ENCODE results near the gene EIF5A2.
A peak's percentile ranks its signal among the peaks of the same experiment; 100 is the strongest.

The EIF5A2 gene

GRCh38 chr3:170910542-170910941, 2.1 kb upstream of the EIF5A2 start:
- Histone ChIP-seq H3K27me3 (replicated peaks in 2 of 5; ENCODE audit: control insufficient read depth in 4 of 5, insufficient read depth in 5 of 5, low read length in 4 of 5) (peaks cover 0 to 7% (median 0%) of the 10 kb centered on the region in 5 experiments), H3K4me3 (ENCODE audit: control insufficient read depth in 1 of 7, extremely low read depth in 1 of 7, insufficient read depth in 4 of 7, low read depth in 2 of 7, low read length in 6 of 7) (no peak overlapping the region), H3K4me1 (ENCODE audit: control extremely low read depth in 1 of 4, control insufficient read depth in 4 of 4, insufficient read depth in 4 of 4, low read length in 3 of 4) (peaks cover 5 to 12% (median 9%) of the 10 kb centered on the region in 4 experiments), H3K9me3 (ENCODE audit: control extremely low read depth in 1 of 5, control insufficient read depth in 4 of 5, insufficient read depth in 2 of 5, low read depth in 1 of 5, low read length in 4 of 5) (peaks cover 0 to 21% (median 14%) of the 10 kb centered on the region in 5 experiments), H3K36me3 (ENCODE audit: control insufficient read depth in 4 of 4, insufficient read depth in 4 of 4, low read length in 3 of 4) (no peaks in the 10 kb centered on the region), H3K27ac (ENCODE audit: insufficient read depth in 1 of 2, low read depth in 1 of 2, low read length in 2 of 2, poor library complexity in 1 of 2, severe bottlenecking in 2 of 2) (no peak overlapping the region)
- ChIA-PET CTCF (interaction anchor here (0.5 kb wide), 1 partner anchor 58 kb away, joined by 3 read pairs; no protein-coding TSS in a partner anchor), POLR2A (no interaction called here)
- no peak for DNase-seq

GRCh38 chr3:170909129-170909903, 879 bp upstream of the EIF5A2 start:
- Histone ChIP-seq H3K36me3 (ENCODE audit: control insufficient read depth in 4 of 4, insufficient read depth in 4 of 4, low read length in 3 of 4) (no peaks in the 10 kb centered on the region), H3K9me3 (ENCODE audit: control extremely low read depth in 1 of 5, control insufficient read depth in 4 of 5, insufficient read depth in 2 of 5, low read depth in 1 of 5, low read length in 4 of 5) (peaks cover 0 to 21% (median 14%) of the 10 kb centered on the region in 5 experiments), H3K27ac (ENCODE audit: insufficient read depth in 1 of 2, low read depth in 1 of 2, low read length in 2 of 2, poor library complexity in 1 of 2, severe bottlenecking in 2 of 2) (no peak overlapping the region), H3K4me3 (ENCODE audit: control insufficient read depth in 1 of 7, extremely low read depth in 1 of 7, insufficient read depth in 4 of 7, low read depth in 2 of 7, low read length in 6 of 7) (peak overlapping the region in 1 of 7 experiments; percentile 33), H3K27me3 (replicated peaks in 2 of 5; ENCODE audit: control insufficient read depth in 4 of 5, insufficient read depth in 5 of 5, low read length in 4 of 5) (peaks cover 0 to 7% (median 0%) of the 10 kb centered on the region in 5 experiments), H3K4me1 (ENCODE audit: control extremely low read depth in 1 of 4, control insufficient read depth in 4 of 4, insufficient read depth in 4 of 4, low read length in 3 of 4) (peaks cover 5 to 12% (median 9%) of the 10 kb centered on the region in 4 experiments)
- POLR2A ChIA-PET: no interaction called here
- CTCF ChIA-PET: interaction anchor here (1.2 kb wide), 1 partner anchor 38 kb away, joined by 4 read pairs; no protein-coding TSS in a partner anchor
- DNase-seq: peak; percentile 24 to 40 (median 33)
- WGBS (ENCODE audit: insufficient coverage): 95% methylated on average over 13 of the region's 17 CpGs

DNA sequence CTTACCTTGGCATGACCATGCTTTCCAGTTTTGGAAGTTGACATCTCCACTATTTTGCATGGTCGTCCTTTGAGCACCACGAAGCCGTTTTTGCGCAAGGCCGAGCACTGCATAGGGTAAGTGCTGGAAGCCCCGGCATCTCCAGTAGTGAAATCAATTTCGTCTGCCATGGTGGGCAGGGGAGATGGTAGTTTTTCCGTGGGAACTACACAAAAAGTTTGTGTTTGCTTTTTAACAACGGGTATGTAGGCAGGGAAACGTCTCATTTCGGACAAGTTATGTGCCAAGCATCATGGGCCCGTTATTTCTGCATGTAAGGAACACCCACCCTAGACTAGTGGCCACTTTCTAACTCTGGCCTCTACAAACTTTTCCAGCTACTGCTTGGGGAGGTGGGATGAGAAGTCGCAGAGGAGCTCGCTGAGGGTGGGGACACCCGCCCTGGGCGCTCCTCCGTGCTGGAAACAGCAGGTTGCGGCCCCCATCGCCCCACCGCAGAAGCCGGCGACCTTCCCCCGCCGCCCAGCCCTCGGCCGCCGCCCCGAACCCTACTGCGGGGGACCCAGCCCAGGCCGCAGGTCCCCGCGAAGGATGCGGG, 701 bp downstream of the EIF5A2 start:
- 6% methylated on average over 29 of the region's 33 CpGs for WGBS (ENCODE audit: insufficient coverage)
- H3K4me3 ChIP-seq (ENCODE audit: control insufficient read depth in 1 of 7, extremely low read depth in 1 of 7, insufficient read depth in 4 of 7, low read depth in 2 of 7, low read length in 6 of 7): peak overlapping the region; percentile 38 to 86 (median 72)
- H3K36me3 ChIP-seq (ENCODE audit: control insufficient read depth in 4 of 4, insufficient read depth in 4 of 4, low read length in 3 of 4): no peaks in the 10 kb centered on the region
- CTCF ChIA-PET: no interaction called here
- peaks cover 5 to 12% (median 9%) of the 10 kb centered on the region in 4 experiments for H3K4me1 ChIP-seq (ENCODE audit: control extremely low read depth in 1 of 4, control insufficient read depth in 4 of 4, insufficient read depth in 4 of 4, low read length in 3 of 4)
- H3K27me3 ChIP-seq (replicated peaks in 2 of 5; ENCODE audit: control insufficient read depth in 4 of 5, insufficient read depth in 5 of 5, low read length in 4 of 5): peaks cover 0 to 7% (median 0%) of the 10 kb centered on the region in 5 experiments
- POLR2A ChIA-PET: no interaction called here
- H3K27ac ChIP-seq (ENCODE audit: insufficient read depth in 1 of 2, low read depth in 1 of 2, low read length in 2 of 2, poor library complexity in 1 of 2, severe bottlenecking in 2 of 2): peak overlapping the region in 1 of 2 experiments; percentile 31
- DNase-seq: peak in 2 of 3 donors; percentile 31 to 54
- H3K9me3 ChIP-seq (ENCODE audit: control extremely low read depth in 1 of 5, control insufficient read depth in 4 of 5, insufficient read depth in 2 of 5, low read depth in 1 of 5, low read length in 4 of 5): peaks cover 1 to 21% (median 14%) of the 10 kb centered on the region in 5 experiments

GRCh38 chr3:170905862-170906261, 2.6 kb downstream of the EIF5A2 start:
- peaks cover 1 to 17% (median 11%) of the 10 kb centered on the region in 5 experiments for H3K9me3 ChIP-seq (ENCODE audit: control extremely low read depth in 1 of 5, control insufficient read depth in 4 of 5, insufficient read depth in 2 of 5, low read depth in 1 of 5, low read length in 4 of 5)
- ChIA-PET POLR2A (no interaction called here), CTCF (no interaction called here)
- no peak overlapping the region for H3K27ac ChIP-seq (ENCODE audit: insufficient read depth in 1 of 2, low read depth in 1 of 2, low read length in 2 of 2, poor library complexity in 1 of 2, severe bottlenecking in 2 of 2)
- peaks cover 0 to 5% (median 0%) of the 10 kb centered on the region in 5 experiments for H3K27me3 ChIP-seq (replicated peaks in 2 of 5; ENCODE audit: control insufficient read depth in 4 of 5, insufficient read depth in 5 of 5, low read length in 4 of 5)
- DNase-seq: no peak
- H3K4me1 ChIP-seq (ENCODE audit: control extremely low read depth in 1 of 4, control insufficient read depth in 4 of 4, insufficient read depth in 4 of 4, low read length in 3 of 4): peaks cover 5 to 12% (median 9%) of the 10 kb centered on the region in 4 experiments
- no peak overlapping the region for H3K4me3 ChIP-seq (ENCODE audit: control insufficient read depth in 1 of 7, extremely low read depth in 1 of 7, insufficient read depth in 4 of 7, low read depth in 2 of 7, low read length in 6 of 7)
- no CpG with 5 or more reads among the region's 2 CpGs for WGBS (ENCODE audit: insufficient coverage)
- no peaks in the 10 kb centered on the region for H3K36me3 ChIP-seq (ENCODE audit: control insufficient read depth in 4 of 4, insufficient read depth in 4 of 4, low read length in 3 of 4)

DNA sequence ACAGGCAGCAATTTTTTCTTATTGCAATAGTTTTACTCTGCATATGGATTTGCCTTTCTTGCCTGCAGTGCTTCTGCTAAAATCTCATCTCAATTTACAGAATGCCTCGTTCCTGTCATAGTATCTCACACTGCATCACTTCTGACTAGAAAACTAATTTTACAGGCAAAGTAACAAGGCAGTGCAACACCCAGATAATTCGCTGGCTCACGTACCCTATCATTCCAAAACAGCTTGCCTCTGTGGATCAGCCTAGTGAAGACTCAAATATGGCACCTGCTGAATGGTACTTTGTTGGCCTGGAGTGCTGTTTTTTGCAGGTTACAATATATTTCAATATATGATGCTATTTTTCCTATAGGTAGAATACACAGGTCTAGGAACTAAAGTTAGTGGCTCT, 5.3 kb downstream of the EIF5A2 start:
- Histone ChIP-seq H3K36me3 (ENCODE audit: control insufficient read depth in 4 of 4, insufficient read depth in 4 of 4, low read length in 3 of 4) (no peaks in the 10 kb centered on the region), H3K27ac (ENCODE audit: insufficient read depth in 1 of 2, low read depth in 1 of 2, low read length in 2 of 2, poor library complexity in 1 of 2, severe bottlenecking in 2 of 2) (no peak overlapping the region), H3K27me3 (replicated peaks in 2 of 5; ENCODE audit: control insufficient read depth in 4 of 5, insufficient read depth in 5 of 5, low read length in 4 of 5) (peaks cover 0 to 5% (median 0%) of the 10 kb centered on the region in 5 experiments), H3K4me3 (ENCODE audit: control insufficient read depth in 1 of 7, extremely low read depth in 1 of 7, insufficient read depth in 4 of 7, low read depth in 2 of 7, low read length in 6 of 7) (no peak overlapping the region), H3K4me1 (ENCODE audit: control extremely low read depth in 1 of 4, control insufficient read depth in 4 of 4, insufficient read depth in 4 of 4, low read length in 3 of 4) (peaks cover 5 to 10% (median 8%) of the 10 kb centered on the region in 4 experiments), H3K9me3 (ENCODE audit: control extremely low read depth in 1 of 5, control insufficient read depth in 4 of 5, insufficient read depth in 2 of 5, low read depth in 1 of 5, low read length in 4 of 5) (peaks cover 0 to 1% (median 0%) of the 10 kb centered on the region in 5 experiments)
- WGBS (ENCODE audit: insufficient coverage): 90% methylated on average over 2 of the region's 3 CpGs
- DNase-seq: peak in 1 of 3 donors; percentile 21
- CTCF ChIA-PET: no interaction called here
- POLR2A ChIA-PET: no interaction called here

GRCh38 chr3:170899455-170899854, 9.0 kb downstream of the EIF5A2 start:
- H3K27ac ChIP-seq (ENCODE audit: insufficient read depth in 1 of 2, low read depth in 1 of 2, low read length in 2 of 2, poor library complexity in 1 of 2, severe bottlenecking in 2 of 2): no peak overlapping the region
- H3K36me3 ChIP-seq (ENCODE audit: control insufficient read depth in 4 of 4, insufficient read depth in 4 of 4, low read length in 3 of 4): peaks cover 0 to 2% (median 0%) of the 10 kb centered on the region in 4 experiments
- ChIA-PET POLR2A (no interaction called here), CTCF (no interaction called here)
- DNase-seq: no peak
- peaks cover 0 to 5% (median 0%) of the 10 kb centered on the region in 5 experiments for H3K9me3 ChIP-seq (ENCODE audit: control extremely low read depth in 1 of 5, control insufficient read depth in 4 of 5, insufficient read depth in 2 of 5, low read depth in 1 of 5, low read length in 4 of 5)
- H3K4me1 ChIP-seq (ENCODE audit: control extremely low read depth in 1 of 4, control insufficient read depth in 4 of 4, insufficient read depth in 4 of 4, low read length in 3 of 4): no peaks in the 10 kb centered on the region
- WGBS (ENCODE audit: insufficient coverage): no CpG with 5 or more reads among the region's 1 CpG
- H3K4me3 ChIP-seq (ENCODE audit: control insufficient read depth in 1 of 7, extremely low read depth in 1 of 7, insufficient read depth in 4 of 7, low read depth in 2 of 7, low read length in 6 of 7): no peak overlapping the region
- H3K27me3 ChIP-seq (replicated peaks in 2 of 5; ENCODE audit: control insufficient read depth in 4 of 5, insufficient read depth in 5 of 5, low read length in 4 of 5): no peaks in the 10 kb centered on the region

DNA sequence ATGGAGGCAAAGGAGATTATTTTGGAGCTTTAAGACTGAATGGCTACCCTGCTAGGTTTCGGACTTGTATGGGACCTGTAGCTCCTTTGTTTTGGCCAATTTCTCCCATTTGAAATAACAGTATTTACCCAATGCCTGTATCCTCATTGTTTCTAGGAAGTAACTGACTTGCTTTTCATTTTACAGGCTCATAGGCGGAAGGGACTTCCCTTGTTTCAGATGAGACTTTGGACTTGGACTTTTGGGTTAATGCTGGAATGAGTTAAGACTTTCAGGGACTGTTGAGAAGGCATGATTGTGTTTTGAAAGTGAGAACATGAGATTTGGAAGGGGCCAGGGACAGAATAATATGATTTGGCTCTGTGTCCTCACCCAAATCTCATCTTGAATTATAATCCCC, 10.5 kb downstream of the EIF5A2 start:
- H3K9me3 ChIP-seq (ENCODE audit: control extremely low read depth in 1 of 5, control insufficient read depth in 4 of 5, insufficient read depth in 2 of 5, low read depth in 1 of 5, low read length in 4 of 5): peaks cover 0 to 5% (median 0%) of the 10 kb centered on the region in 5 experiments
- no peaks in the 10 kb centered on the region for H3K4me1 ChIP-seq (ENCODE audit: control extremely low read depth in 1 of 4, control insufficient read depth in 4 of 4, insufficient read depth in 4 of 4, low read length in 3 of 4)
- CTCF ChIA-PET: no interaction called here
- WGBS (ENCODE audit: insufficient coverage): 100% methylated on average over 2 of the region's 2 CpGs
- DNase-seq: no peak
- H3K27me3 ChIP-seq (replicated peaks in 2 of 5; ENCODE audit: control insufficient read depth in 4 of 5, insufficient read depth in 5 of 5, low read length in 4 of 5): no peaks in the 10 kb centered on the region
- no peak overlapping the region for H3K27ac ChIP-seq (ENCODE audit: insufficient read depth in 1 of 2, low read depth in 1 of 2, low read length in 2 of 2, poor library complexity in 1 of 2, severe bottlenecking in 2 of 2)
- H3K36me3 ChIP-seq (ENCODE audit: control insufficient read depth in 4 of 4, insufficient read depth in 4 of 4, low read length in 3 of 4): peaks cover 0 to 2% (median 0%) of the 10 kb centered on the region in 4 experiments
- H3K4me3 ChIP-seq (ENCODE audit: control insufficient read depth in 1 of 7, extremely low read depth in 1 of 7, insufficient read depth in 4 of 7, low read depth in 2 of 7, low read length in 6 of 7): no peak overlapping the region
- POLR2A ChIA-PET: no interaction called here

Measured in common myeloid progenitor, CD34-positive (primary cell).